Thyroid gland (tissue), 4 donors: ENCODE measurements around the gene WWC1. TPM values are rescaled to one million over a fixed set of nuclear protein-coding genes. Genes with fewer than 3 reads are reported as not detected.

Experiments
- DNase-seq, 2 donors: peaks; one replicate each; pipeline ENCODE4 v3.0.0-alpha.2; 2019
- H3K27ac ChIP-seq, 3 donors: fragments of 200-600 bp; sonication (generic); 1 replicate in 2 of 3; 2 replicates in 1 of 3; pipeline ENCODE4 v1.5.1; 2016 to 2019; ENCODE audit warnings: mild to moderate bottlenecking in 1 of 3, moderate library complexity in 1 of 3
- H3K27me3 ChIP-seq: fragments of 200-600 bp; sonication (generic); one replicate; pipeline ENCODE4 v1.5.1; 2019
- H3K36me3 ChIP-seq, 2 donors: fragments of 200-600 bp; sonication (generic); one replicate each; pipeline ENCODE4 v1.5.1; 2016 to 2019
- H3K4me1 ChIP-seq, 2 donors: fragments of 200-600 bp; sonication (generic); one replicate each; pipeline ENCODE4 v1.5.1; 2017 to 2019
- H3K4me3 ChIP-seq, 3 donors: fragments of 200-600 bp; sonication (generic); replicated peaks in 1 of 3; 1 replicate in 2 of 3; 2 replicates in 1 of 3; pipeline ENCODE4 v1.5.1; 2016; ENCODE audit warnings: mild to moderate bottlenecking in 1 of 3
- H3K9me3 ChIP-seq: fragments of 200-600 bp; sonication (generic); one replicate; pipeline ENCODE4 v1.5.1; 2017
- POLR2A ChIP-seq, 2 donors: fragments of 450-650 bp; IDR thresholded peaks; one replicate each; pipeline ENCODE4 v1.6.1; 2017; ENCODE audit warnings: antibody characterized with exemption in 2 of 2, mild to moderate bottlenecking in 2 of 2, moderate library complexity in 1 of 2
- WGBS, 2 donors: methylation state at CpG; one replicate each; pipeline ENCODE4 v1.1.5; 2017; 5-methylcytosine and 5-hydroxymethylcytosine counted together
- intact Hi-C: fragments of 100-400 bp; cut with DNase I; formaldehyde crosslinking; loops from one replicate; pipeline ENCODE4 v1.15.1; 2023
- total RNA-seq, 4 donors: library from RNA; depleted of rRNA; stranded (reverse); fragments of >200 nt; gene quantifications; one replicate each; pipeline ENCODE4 v1.2.3, GENCODE V29; 2016
- TF ChIP-seq, protein P1 (sequence below), 6 experiments: fragments of 200-600 bp in 3 of 6; fragments of 450-650 bp in 3 of 6; sonication (generic) in 3 of 6; IDR thresholded peaks; one replicate each; pipeline ENCODE4 v1.5.1; 2016 to 2019; ENCODE audit warnings: antibody characterized with exemption in 6 of 6, mild to moderate bottlenecking in 2 of 6, inconsistent platforms in 1 of 6, moderate library complexity in 1 of 6

WWC1 gene
- total RNA-seq, 4 donors from 2014 or later, result 38.7 to 80.1 (median 54.0) TPM

DNA sequence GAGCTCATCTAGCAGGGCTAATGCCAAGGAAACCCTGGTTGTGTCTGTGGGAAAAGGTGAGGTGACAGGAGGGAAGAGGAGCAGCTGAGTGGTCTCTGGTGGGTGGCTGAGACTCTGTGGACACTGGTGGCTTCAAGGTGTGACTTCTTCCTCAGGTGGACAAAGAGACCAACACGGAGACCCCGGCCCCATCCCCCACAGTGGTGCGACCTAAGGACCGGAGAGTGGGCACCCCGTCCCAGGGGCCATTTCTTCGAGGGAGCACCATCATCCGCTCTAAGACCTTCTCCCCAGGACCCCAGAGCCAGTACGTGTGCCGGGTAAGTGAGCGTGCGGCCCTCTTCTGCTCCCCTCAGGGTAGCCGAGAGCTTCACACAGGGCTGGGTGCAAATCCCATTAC, 163.8 kb downstream of the WWC1 start:
- WGBS, 2 donors, result 98 to 100% methylated on average over 5 to 11 of the region's 12 CpGs
- Histone ChIP-seq H3K4me3 (no peak overlapping the region), H3K4me1 (no peaks in the 10 kb centered on the region), H3K9me3 (no peaks in the 10 kb centered on the region), H3K27ac (no peak overlapping the region), H3K27me3 (no peaks in the 10 kb centered on the region), H3K36me3 (peaks cover 19 to 26% of the 10 kb centered on the region in 2 donors)
- intact Hi-C loops, result loop anchor here (10.0 kb wide), 1 partner anchor 180 kb away; no protein-coding TSS in a partner anchor
- DNase-seq, result no peak
- TF ChIP-seq POLR2A (IDR thresholded peaks at IDR 0.05), result no peak
- TF ChIP-seq, protein P1, sequence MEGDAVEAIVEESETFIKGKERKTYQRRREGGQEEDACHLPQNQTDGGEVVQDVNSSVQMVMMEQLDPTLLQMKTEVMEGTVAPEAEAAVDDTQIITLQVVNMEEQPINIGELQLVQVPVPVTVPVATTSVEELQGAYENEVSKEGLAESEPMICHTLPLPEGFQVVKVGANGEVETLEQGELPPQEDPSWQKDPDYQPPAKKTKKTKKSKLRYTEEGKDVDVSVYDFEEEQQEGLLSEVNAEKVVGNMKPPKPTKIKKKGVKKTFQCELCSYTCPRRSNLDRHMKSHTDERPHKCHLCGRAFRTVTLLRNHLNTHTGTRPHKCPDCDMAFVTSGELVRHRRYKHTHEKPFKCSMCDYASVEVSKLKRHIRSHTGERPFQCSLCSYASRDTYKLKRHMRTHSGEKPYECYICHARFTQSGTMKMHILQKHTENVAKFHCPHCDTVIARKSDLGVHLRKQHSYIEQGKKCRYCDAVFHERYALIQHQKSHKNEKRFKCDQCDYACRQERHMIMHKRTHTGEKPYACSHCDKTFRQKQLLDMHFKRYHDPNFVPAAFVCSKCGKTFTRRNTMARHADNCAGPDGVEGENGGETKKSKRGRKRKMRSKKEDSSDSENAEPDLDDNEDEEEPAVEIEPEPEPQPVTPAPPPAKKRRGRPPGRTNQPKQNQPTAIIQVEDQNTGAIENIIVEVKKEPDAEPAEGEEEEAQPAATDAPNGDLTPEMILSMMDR (IDR thresholded peaks at IDR 0.05), result no peak

DNA sequence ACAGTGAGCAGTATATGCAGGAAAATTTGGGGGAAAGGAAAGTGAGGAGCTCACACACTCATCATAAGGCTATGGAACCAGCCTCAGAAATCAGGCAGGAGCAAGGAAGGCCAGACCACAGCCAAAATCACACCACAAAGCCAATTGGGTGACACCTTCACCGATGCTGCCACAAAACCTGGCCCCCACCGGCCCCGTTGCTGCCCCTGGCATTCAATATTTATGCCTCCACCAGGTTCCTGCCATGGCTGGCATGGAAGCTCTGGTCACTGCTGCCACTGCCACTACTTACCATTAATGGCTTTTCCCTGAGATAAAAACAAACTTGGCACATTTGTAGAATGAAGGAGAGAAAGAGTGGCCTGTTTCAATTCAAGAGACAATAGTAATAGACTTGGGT, 166.1 kb downstream of the WWC1 start:
- intact Hi-C loops, result loop anchor here (10.0 kb wide), 1 partner anchor 183 kb away; no protein-coding TSS in a partner anchor
- H3K9me3 ChIP-seq, result no peaks in the 10 kb centered on the region
- 86 to 96% methylated on average over 3 of the region's 3 CpGs for WGBS, 2 donors
- peaks cover 19 to 36% of the 10 kb centered on the region in 2 donors for H3K36me3 ChIP-seq
- TF ChIP-seq, protein P1 (IDR thresholded peaks at IDR 0.05), result no peak
- no peak for TF ChIP-seq POLR2A (IDR thresholded peaks at IDR 0.05)
- DNase-seq, result no peak
- no peaks in the 10 kb centered on the region for H3K4me1 ChIP-seq
- no peak overlapping the region for H3K27ac ChIP-seq
- no peak overlapping the region for H3K4me3 ChIP-seq
- H3K27me3 ChIP-seq, result no peaks in the 10 kb centered on the region

DNA sequence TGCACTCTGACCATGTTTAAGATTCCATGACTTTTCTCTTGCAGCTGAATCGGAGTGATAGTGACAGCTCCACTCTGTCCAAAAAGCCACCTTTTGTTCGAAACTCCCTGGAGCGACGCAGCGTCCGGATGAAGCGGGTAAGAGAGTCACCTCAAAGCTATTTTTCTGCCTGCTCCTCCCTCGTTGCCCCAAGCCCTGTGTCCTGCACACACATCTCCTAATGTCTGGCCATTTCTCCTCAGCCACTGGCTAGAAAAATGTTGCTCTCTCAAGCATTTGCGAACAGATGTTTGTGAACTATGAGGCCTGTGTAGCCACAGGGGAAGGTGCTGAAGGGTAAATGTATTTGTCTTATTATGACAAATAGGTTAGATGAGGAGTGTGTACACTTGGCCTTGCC, 169.2 kb downstream of the WWC1 start:
- Histone ChIP-seq H3K9me3 (no peaks in the 10 kb centered on the region), H3K4me3 (no peak overlapping the region), H3K36me3 (peaks cover 13 to 30% of the 10 kb centered on the region in 2 donors), H3K27ac (no peak overlapping the region), H3K27me3 (no peaks in the 10 kb centered on the region), H3K4me1 (no peaks in the 10 kb centered on the region)
- TF ChIP-seq, protein P1 (IDR thresholded peaks at IDR 0.05), result no peak
- no peak for TF ChIP-seq POLR2A (IDR thresholded peaks at IDR 0.05)
- intact Hi-C loops, result no loop called here
- DNase-seq, result no peak
- WGBS, 2 donors, result 91 to 97% methylated on average over 9 of the region's 9 CpGs

DNA sequence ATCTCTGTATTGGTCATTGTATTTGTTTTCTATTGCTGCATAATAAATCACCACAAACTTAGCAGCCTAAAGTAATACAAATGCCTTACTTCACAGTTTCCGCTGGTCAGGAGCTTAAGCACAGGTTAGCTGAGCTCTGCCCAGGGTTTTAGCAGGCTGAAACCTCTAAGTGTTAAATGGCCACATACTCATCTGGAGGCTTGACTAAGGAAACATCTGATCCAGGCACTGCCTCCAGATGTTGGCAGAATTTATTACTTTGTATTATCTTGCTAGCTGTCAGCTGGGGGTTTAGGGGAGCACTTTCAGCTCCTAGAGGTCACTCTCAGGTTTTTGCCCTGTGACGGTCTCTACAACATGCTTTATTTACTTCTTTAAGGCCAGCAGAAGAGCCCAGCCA, 171.6 kb downstream of the WWC1 start:
- Histone ChIP-seq H3K36me3 (peaks cover 5 to 16% of the 10 kb centered on the region in 2 donors), H3K4me3 (no peak overlapping the region), H3K4me1 (no peaks in the 10 kb centered on the region), H3K9me3 (no peaks in the 10 kb centered on the region), H3K27ac (no peak overlapping the region), H3K27me3 (no peaks in the 10 kb centered on the region)
- TF ChIP-seq POLR2A (IDR thresholded peaks at IDR 0.05), result no peak
- TF ChIP-seq, protein P1 (IDR thresholded peaks at IDR 0.05), result no peak
- DNase-seq, result no peak
- 93 to 94% methylated on average over 2 of the region's 2 CpGs for WGBS, 2 donors
- intact Hi-C loops, result no loop called here

DNA sequence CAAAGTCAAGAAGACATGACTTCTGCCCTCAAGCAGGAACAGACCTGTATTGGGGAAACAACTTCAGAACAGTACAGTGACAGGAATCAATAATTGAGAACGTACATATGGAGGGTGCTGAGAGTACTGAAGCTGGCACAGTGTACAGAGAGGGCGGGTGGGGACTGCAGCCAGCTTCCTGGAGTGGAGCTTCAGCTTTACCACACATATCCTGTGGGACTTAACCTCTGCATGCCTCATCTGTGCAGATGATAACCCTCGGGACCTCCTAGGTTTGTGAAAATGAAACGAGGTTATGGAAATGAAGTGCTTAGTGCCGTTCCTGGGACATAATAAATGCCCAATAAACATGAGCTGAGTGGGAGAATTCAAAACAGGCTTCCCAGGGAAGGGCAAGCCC, 172.8 kb downstream of the WWC1 start:
- H3K36me3 ChIP-seq, result peaks cover 4 to 24% of the 10 kb centered on the region in 2 donors
- DNase-seq, result no peak
- WGBS, 2 donors, result 70 to 72% methylated on average over 5 of the region's 5 CpGs
- no peaks in the 10 kb centered on the region for H3K9me3 ChIP-seq
- TF ChIP-seq POLR2A (IDR thresholded peaks at IDR 0.05), result no peak
- TF ChIP-seq, protein P1 (IDR thresholded peaks at IDR 0.05), result no peak
- H3K27ac ChIP-seq, result no peak overlapping the region
- H3K4me1 ChIP-seq, result no peaks in the 10 kb centered on the region
- H3K4me3 ChIP-seq, result no peak overlapping the region
- no peaks in the 10 kb centered on the region for H3K27me3 ChIP-seq
- intact Hi-C loops, result no loop called here
